ENCODE results near the gene IL1R1.
"Not testable (repeated sequence)": the region's sequence is repeated elsewhere in the genome, so short reads cannot be mapped to it uniquely, and the experiment has no call there.

The IL1R1 gene

DNA sequence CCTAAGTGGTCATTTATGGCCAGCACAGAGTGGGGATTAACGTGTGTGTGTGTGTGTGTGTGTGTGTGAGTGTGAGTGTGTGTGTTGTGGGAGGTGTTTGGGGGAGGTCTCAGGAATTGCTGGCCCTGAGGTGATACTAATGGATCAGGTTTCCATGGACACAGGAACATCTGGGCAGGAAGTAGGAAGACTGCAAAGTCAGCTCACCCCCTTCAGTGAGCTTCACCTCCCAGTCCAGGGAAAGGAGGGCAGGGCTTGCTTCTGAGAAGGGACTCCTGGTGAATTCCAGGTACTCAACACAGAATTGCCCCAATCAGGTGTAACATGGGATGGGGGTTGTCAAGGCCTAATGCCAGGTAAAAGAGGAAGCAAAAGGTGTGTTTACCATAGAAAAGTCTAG, 30.3 kb upstream of the IL1R1 start:
- DNase-seq: no peak

DNA sequence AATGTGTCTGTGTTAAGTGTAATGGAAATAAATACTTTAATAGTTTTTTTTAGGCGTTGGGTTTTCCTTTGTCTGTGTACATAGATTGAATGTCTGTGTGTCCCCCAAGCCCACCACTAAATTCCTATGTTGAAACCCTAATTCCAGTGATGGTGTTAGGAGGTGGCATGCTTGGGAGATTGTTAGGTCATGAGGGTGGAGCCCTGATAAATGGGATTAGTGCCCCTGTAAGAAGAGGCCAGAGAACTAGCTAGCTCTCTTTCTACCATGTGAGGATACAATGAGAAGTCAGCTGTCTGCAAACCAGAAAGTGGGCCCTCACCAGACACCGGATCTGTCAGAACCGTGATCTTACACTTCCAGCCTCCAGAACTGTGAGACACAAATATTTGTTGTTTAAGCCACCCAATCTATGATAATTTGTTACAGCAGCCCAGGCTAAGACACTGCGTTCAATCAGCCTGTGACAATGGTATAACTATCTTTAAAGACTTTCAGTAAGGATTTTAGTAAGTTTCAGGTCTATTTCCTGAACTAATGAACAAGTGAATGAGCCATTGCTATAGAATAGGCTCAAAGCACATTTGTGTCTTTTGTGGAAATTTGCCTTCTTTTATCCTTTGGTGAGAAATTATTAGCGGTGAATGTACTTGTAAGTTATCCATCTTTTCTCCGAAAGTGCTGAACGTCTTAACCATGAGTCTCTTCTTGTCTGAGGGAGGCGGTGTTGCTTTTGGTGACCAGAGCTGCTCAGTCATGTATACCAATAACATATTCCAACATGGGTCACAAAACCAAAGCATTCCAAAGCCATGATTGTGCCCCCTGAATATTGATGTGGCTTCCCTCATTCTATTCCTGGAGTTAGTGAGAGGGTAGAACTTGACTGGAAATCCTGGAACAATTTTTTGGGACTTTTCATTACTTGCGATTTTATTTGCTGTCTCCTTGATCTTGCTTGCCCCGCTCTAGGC, 29.6 kb upstream of the IL1R1 start:
- DNase-seq: no peak

DNA sequence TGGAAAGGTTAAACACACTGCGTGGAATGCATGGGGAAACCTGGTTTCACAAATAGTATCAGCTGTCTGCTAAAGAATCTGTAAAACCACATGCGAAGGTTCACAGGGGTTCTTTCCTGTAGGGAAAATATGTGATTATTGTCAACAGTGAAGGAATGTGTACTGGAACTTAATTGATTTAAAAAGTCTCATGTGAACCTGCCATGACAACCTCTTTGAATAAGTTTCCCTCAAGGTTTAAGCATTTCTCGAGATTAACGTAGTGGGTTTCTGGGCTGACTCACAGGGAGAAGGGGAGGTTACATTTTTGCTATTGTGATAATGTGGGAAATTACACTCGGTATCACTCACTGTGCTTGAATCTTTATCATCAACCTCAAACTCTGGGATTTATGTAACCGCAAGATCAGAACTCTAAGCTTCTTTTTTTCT, 28.2 kb upstream of the IL1R1 start:
- peak; percentile 50 for DNase-seq

DNA sequence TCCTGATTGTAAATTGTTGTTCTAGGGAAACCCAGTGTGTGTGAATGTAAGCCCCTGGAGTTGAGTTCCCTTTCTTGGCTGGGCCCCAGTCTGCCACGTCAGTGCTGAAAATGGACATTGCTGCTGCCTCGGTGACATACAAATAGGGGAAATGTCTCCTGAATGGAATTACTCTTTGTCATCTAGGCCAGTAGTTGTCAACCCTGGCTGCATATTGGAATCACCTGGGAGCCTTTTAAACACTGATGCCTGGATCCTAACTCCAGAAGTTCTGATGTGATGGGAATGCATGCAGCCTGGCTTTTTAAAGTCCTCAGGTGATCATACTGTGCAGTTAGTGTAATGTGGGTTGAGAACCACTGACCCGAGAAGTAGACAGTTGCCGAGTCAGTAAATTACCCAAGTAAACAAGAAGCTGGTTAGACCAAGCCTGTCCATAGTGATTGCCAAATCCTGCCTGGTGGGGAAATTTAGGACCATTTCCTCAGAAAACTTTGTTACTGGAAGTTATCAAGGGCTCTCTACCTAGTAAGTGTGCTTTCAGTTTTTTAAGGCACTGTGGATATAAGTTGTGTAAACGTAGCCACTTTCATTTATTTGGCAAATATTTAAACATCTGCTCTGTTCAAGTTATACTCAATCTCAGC, 27.6 kb upstream of the IL1R1 start:
- DNase-seq: no peak

DNA sequence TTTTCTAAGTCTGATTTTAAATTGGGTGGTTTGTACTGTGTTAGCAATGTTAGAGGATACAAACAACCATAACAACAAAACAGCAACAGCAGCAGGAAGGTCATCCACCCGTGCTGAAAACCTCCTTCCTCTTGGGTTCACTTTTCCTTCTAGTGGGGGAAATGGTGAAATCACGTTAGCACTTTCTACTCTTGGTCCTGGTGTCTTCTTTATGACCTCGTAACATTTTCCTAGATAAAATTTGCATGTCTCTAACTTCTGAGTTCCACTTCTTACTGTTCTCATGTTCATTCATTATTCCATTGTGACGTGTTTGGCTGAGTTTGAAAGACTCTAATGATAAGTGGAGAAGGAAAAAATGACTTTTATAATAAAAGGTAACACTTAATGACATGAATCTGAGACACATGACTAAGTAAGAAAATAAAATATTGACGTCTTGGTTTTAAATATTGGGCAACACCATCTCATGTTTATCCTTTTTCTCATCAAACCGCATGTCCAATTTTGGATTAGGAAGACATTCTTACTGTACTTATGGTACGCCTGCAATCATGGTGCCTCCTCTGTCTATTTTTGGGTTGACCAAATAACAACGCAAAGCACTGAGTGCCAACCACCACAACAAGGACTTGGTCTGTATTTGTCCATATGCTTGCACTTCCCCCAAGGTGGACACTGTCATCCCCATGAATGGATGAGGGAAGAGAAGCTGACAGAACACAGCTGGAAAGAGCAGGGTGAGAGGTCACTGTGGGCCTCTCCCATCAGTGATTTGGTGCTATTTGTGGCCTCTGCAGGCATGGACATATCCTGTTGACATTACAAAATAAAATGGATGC, 25.7 kb upstream of the IL1R1 start:
- DNase-seq: no peak

DNA sequence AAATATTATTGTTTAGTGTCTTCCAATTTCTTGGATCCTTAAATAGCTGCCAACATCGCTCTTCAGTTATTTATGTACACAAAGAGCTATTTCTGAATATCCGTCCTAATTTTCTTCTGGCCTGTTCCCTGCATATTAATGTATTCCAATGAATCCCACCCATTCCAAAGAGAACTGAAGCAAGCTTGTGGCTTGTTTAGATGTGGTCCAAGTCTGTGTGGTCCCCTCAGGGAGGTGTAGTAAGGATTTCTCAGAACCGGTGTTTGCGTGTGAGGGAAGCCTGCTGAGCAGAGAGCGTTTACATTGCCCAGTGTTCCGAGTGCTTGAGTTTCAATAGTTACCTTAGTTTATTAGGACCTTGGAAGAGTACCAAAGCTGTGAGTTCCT, 25.1 kb upstream of the IL1R1 start:
- no peak for DNase-seq

DNA sequence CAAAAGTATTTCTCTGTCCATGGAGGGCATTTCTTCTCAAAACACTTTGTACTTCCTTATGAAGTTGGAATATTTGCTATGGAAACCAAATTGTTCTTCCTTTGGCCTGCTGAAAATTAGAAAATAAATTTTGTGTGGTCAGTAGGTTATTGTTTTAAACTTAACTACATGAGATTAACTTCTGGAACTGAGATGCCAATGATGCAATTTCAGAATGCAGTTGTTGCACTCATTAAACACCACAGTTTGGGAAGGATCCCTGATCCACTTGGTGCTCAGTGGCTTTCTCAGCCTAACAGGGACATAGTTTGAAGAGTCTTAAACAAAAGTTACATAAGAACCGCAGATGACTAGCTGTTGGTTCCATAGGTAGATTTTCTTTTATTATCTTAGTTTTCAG, 23.3 kb upstream of the IL1R1 start:
- no peak for DNase-seq

DNA sequence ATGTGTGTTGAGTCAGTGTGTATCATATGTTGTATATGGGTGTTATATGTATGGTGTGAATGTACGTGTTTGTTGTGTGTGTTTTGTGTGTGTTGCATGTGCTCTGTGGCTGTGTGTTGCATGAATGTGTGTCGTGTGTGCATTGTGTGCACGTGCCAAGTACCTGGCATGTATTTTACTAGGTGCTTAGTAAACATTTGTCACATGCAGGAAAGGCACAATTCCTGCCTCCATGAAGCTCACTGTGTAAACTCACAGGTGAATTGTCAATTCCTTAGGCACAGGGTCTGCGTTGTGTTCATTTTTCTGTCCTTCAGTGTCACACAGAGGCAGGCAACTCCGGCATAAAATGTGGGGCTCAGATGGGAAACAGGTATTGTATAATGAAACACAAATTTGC, 22.3 kb upstream of the IL1R1 start:
- no peak for DNase-seq

DNA sequence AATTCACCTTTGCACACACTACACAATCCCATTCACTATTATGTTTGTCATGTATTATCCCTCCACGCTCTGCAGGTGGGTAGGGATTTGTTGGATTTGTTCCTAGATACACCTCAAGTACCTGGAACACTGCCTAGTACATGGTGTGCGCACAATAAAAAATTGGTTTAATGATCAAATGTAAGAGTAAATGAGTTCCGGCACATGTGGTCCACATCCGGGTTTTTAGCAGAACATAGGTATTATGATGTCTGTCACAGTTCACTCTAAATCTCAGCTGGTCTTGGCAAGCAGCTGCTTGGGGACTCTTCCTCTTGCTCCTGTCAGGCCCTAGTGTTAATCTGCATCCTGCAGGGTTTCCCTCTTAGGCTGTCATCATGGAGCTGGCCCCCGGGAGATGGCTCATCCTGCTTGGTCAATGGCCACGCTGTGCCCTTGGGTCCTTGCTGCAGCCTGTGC, 21.8 kb upstream of the IL1R1 start:
- DNase-seq: no peak

DNA sequence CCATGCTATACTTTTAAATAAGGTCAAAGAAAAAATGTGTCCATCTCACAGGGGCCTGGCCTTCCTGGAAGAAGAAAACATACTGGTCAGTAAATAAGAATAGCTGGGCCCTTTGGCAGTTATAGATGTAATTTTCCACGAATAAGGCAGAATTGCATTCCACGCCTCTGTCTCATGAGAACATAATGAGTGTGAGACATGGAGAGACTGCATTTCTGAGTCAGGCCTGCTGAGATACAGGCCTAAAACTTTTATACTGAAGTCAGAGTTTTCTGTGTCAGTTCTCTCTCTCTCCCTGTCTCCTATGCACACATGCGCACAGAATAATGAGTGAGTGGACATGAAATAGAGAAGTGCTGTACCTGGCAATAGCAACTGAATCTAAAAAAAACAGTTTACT, 20.4 kb upstream of the IL1R1 start:
- no peak for DNase-seq

DNA sequence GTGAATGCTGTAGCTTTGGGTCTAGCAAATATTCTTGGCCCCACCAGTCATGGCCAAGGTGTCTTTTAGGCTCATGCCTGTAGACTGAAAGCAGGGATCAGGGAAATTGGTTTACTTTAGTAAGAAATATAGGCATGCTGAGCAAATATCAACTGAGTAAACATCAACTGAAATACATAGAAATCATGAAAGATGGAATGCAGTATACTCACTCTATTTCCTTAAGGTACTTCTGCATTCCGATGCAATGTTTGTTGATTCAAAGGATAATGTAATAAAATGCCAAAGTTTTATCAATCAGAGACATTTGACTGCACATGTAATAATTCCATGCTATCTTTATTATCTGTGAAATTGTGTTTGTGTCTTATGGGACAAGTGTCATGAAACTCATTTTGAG, 19.6 kb upstream of the IL1R1 start:
- DNase-seq: no peak

DNA sequence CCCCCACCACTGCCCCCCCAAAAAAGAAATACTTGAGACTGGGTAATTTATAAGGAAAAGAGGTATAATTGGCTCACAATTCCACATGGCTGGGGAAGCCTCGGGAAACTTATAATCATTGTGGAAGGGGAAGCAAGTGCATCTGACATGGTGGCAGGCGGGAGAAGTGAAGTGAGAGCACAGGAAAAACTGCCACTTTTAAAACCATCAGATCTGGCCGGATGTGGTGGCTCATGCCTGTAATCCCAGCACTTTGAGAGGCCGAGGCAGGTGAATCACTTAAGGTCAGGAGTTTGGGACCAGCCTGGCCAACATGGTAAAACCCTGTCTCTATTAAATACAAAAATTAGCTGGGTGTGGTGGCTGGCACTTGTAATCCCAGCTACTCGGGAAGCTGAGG, 18.1 kb upstream of the IL1R1 start:
- DNase-seq: not testable (repeated sequence)

DNA sequence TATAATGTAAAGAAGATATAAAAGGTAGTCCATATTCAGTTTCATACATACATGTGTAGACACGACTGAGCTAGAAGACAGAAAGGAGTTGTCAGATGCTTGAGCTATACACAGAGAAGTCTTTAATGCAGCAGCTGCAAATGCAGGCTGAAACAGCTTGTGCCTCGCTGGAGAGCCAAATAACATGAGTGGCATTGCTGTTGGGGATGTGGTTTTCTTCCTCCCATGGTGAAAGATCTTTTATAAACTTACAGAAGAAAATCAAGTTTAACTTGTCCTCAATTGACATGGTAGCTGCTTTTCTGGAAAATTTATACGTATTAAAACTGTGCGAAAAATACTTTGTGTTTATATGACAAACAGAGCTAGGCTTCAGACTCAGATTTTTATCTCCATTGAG, 16.4 kb upstream of the IL1R1 start:
- no peak for DNase-seq

DNA sequence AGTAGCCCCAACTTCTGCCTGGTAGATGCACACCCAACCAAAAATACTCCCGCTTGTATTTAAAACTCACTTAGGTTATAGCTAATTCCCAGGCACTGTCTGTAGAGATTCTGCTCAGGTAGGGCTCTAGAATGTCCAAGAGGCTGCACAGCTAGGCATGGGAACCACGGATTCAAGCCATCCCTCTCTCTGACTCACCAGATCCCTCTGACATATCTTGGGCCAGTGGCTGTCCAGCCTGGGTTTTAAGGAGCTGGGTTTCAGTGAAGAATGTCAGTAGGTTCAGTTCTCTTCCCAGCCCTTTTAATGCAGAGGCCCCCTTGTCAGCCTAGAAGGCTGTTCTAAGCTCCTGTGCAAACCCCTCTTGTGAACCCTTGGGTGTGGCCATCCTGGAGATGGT, 15.9 kb upstream of the IL1R1 start:
- no peak for DNase-seq

DNA sequence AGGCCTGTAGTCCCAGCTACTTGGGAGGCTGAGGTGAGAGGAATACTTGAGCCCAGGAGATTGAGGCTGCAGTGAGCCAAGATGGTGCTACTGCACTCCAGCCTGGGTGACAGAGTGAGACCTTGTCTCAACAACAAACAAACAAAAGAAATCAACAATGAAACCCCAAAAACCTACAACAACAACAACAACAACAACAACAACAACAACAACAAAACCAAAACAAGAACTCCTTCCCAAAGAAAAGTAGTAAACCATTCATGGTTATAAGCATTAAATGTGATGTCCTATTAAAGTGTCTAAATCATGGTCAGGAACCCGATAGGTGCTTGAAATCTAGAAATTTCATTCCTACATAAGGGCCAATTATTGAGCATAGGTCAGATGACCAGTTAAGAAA, 13.5 kb upstream of the IL1R1 start:
- no peak for DNase-seq

DNA sequence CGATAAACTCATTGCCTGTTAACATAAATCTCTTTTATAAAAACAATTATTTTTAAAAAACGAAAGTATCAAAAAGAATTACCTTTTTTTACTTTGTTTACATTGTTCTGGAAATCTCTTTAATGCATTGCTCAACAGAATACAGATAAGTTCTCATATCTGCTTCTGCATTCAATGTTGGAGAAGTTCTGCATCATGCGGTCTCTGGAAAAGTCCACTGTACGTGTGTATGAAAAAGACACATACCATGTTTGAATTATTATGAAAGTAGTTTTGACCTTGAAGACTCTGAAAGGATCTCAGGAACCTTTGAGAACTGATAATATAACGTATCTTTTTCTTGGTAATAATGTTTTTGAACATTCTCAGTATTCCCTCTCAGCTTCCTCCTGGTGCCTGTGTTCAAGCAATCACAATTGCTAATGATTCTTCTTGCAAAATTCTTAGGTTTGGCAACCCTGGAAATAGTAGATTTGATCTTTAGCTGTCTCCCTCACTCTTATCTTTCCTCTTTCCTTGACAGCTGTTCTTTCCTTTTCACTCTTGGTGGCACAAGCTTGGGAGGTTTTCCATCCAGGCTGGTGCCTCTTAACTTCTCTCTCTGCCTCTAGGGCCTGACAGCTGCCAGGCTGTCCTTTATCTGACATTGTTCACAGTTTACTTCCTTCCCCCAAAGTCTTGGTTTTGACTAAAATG, 12.4 kb upstream of the IL1R1 start:
- DNase-seq: no peak

DNA sequence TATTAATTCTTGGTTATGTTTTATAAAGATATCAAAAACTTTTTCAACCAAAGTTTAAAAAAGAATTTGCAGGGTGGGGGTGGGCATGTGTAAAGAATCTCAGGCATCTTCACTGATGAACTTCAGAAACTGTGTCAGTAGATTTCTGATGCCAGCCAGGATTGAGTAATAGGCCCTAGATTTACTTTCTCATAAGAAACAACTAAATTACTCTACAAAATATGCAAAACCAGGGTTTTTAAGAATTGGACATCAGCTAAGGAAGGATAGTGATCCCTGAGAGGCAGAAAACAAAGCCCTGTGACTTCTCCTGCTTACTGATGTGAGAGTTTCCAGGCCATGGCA, 11.9 kb upstream of the IL1R1 start:
- no peak for DNase-seq

DNA sequence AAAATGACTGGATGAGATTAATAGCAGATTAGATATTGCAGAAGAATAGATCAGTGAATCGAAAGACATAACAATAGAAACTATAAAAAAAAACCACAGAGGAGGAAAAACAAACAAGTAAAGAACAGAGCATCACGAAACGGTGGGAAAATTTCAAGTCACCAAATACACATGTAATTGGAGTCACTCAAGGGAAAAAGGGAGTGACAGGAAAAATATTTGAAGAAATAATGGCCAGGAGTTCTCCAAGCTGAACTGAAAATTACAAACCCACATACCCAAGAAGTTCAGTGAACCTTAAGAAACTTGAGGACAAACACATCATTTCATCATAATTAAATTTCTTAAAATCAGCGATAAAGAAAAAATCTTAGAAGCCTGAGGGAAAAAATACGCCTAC, 11.0 kb upstream of the IL1R1 start:
- DNase-seq: no peak

DNA sequence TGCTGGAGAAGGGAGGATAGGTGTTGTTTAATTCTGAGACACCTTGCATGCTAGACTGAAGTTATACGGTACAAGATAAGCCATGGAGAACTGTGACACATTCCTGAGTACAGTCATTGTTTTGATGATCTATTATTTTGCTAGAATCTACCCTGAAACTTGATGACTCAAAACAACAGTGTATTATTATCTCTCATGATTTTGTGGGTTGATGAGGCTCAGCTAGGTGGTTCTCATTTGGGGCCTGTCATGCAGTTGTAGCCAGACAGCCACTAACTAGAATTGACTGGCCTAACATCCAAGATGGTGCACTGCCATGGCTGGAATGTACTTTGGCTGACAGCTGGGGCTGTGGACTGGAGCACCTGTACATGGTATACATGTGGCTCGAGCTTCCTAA, 5.4 kb upstream of the IL1R1 start:
- DNase-seq: peak; percentile 70

DNA sequence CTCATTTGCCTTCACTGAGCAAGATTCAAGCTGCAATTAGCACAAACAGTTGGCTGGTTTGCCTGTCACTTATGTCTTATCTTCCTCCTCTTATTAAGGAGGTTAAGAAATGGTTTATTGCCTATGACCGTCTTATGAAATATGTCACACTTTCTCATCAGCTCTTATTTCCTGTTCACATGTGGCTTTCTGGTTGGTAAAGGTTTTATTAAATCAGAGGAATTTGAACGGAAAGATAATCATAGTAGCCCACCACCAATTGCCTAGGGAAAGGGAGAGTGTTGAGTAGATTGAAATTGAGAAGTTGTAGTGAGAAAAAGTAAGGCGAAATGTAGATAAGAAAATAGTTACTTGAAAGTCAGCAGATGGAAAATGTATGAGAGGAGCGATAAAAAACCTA, 4.2 kb upstream of the IL1R1 start:
- DNase-seq: no peak

DNA sequence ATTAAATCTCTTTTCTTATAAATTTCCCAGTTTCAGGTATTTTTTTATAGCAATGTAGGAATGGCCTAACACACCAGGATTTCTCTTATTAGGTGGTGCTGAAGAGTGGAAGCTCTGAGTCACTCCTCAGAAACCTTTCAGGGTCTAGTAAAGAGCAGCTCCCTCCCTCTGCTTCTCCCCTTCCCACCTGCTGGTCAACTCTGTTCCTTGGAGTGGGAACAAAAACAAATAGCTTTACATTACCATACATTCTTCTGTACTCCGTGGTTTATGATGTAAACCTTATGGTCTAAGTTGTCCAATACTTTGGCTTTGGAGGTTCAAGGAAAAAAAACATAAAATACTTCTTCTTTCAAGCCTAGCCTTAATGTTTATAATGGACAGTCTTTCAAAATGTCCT, 2.7 kb upstream of the IL1R1 start:
- no peak for DNase-seq

DNA sequence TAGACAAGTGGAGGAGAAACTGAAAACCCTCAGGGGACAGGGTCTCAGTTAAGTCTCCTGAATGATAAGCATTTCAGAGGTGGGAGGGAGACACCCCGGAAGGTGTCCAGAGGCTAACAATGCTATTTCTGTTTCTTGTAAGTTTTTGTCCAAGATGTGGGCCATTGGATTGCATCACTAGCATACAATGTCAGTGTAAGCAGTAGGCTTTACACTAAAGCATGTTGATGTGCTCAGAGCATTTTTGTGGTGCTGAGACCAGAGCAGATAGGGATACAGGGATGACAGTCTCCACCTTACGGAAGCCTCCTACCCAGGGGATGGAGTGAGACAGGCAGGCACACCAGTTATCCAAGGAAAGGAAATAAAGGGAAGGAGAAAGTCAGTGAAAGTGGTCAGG, 2.2 kb upstream of the IL1R1 start:
- no peak for DNase-seq

All from stimulated activated CD4-positive, alpha-beta T cell treated with anti-CD3 and anti-CD28 coated beads, Interleukin-4, amount 100 ng/mL, for 24 hours (primary cell).